Astrocyte of the cerebellum (primary cell): Measurements from ENCODE around the gene ZNF511.

Experiments
- DNase-seq: peaks from one replicate; pipeline ENCODE4 v3.0.0-alpha.2; 2011; ENCODE audit warnings: low read depth
- H3K4me3 ChIP-seq: 2 replicates; pipeline ENCODE4 v1.5.1; 2011; ENCODE audit warnings: mild to moderate bottlenecking, low read depth, low read length, moderate library complexity
- CTCF ChIP-seq: IDR thresholded peaks from 2 replicates; pipeline ENCODE4 v1.5.1; 2012; ENCODE audit warnings: low read length, low read depth, moderate library complexity, mild to moderate bottlenecking; ENCODE audit errors: missing control alignments
- in situ Hi-C: cut with HindIII; loops from 2 replicates; pipeline ENCODE4 v1.10.0; 2017; ENCODE audit warnings: low sequenced_read_pairs

ZNF511 gene

GRCh38 chr10:133283931-133284330, 24.8 kb upstream of the ZNF511 start:
- no peak for DNase-seq
- TF ChIP-seq CTCF, result no peak
- H3K4me3 ChIP-seq, result no peak overlapping the region
- in situ Hi-C loops, result no loop called here

- in situ Hi-C loops, result no loop called here
- H3K4me3 ChIP-seq, result no peak overlapping the region
- DNase-seq, result no peak
- TF ChIP-seq CTCF, result no peak
These were observed 23.5 kb upstream of the ZNF511 start for GRCh38 chr10:133285217-133285616.

- in situ Hi-C loops, result no loop called here
These were observed 22.3 kb upstream of the ZNF511 start for GRCh38 chr10:133286366-133286765.

GRCh38 chr10:133287832-133288500, 20.7 kb upstream of the ZNF511 start:
- in situ Hi-C loops, result no loop called here
- TF ChIP-seq CTCF, result no peak
- DNase-seq, result no peak
- H3K4me3 ChIP-seq, result no peak overlapping the region

More at GRCh38 chr10:133286366-133286765, 22.3 kb upstream of the ZNF511 start:
- DNase-seq, result no peak
- TF ChIP-seq CTCF, result no peak
- no peak overlapping the region for H3K4me3 ChIP-seq

- no peak for DNase-seq
- in situ Hi-C loops, result no loop called here
- no peak overlapping the region for H3K4me3 ChIP-seq
- TF ChIP-seq CTCF, result no peak
These were observed 19.0 kb upstream of the ZNF511 start for GRCh38 chr10:133289761-133290160.

GRCh38 chr10:133292919-133293809, 15.6 kb upstream of the ZNF511 start:
- no peak overlapping the region for H3K4me3 ChIP-seq
- TF ChIP-seq CTCF, result no peak
- no peak for DNase-seq
- in situ Hi-C loops, result no loop called here
